HepG2 (cell line): ENCODE results near the gene AHCY.

Experiments used
- ATF3 ChIP-seq: sonication (generic); formaldehyde crosslinking; IDR thresholded peaks from 2 replicates; pipeline ENCODE4 v1.4.0; 2020; ENCODE audit warnings: missing genetic modification reagents
- CBFB ChIP-seq: sonication (generic); formaldehyde crosslinking; IDR thresholded peaks from 2 replicates; pipeline ENCODE4 v1.4.0; 2020; ENCODE audit warnings: missing genetic modification reagents
- CTCF ChIP-seq: sonication (generic); formaldehyde crosslinking; IDR thresholded peaks from 2 replicates; pipeline ENCODE4 v1.5.0; 2020; ENCODE audit warnings: mild to moderate bottlenecking, missing genetic modification reagents, moderate library complexity
- FOXP1 ChIP-seq, 2 experiments: fragments of 450-650 bp in 1 of 2; IDR thresholded peaks; 2 replicates each; pipeline ENCODE4 v1.6.1; 2017 to 2018; ENCODE audit warnings: antibody characterized with exemption in 1 of 2
- GABPA ChIP-seq, 2 experiments: IDR thresholded peaks; 2 replicates each; pipeline ENCODE4 v1.6.1; 2011 to 2016; ENCODE audit warnings: low read depth in 2 of 2, low read length in 1 of 2, missing biosample characterization in 1 of 2, missing genetic modification characterization in 1 of 2
- HCFC1 ChIP-seq: fragments of 150-350 bp; IDR thresholded peaks from 2 replicates; pipeline ENCODE4 v1.6.1; 2014; ENCODE audit warnings: low read depth, low read length
- JUN ChIP-seq: sonication (generic); formaldehyde crosslinking; IDR thresholded peaks from 2 replicates; pipeline ENCODE4 v1.4.0; 2020; ENCODE audit warnings: mild to moderate bottlenecking, missing genetic modification reagents
- JUNB ChIP-seq: sonication (generic); formaldehyde crosslinking; IDR thresholded peaks from 2 replicates; pipeline ENCODE4 v1.8.0; 2022; ENCODE audit warnings: missing genetic modification reagents, mild to moderate bottlenecking, borderline replicate concordance
- KDM5A ChIP-seq: fragments of 200-600 bp; sonication (generic); IDR thresholded peaks from 2 replicates; pipeline ENCODE4 v1.7.0; 2018; ENCODE audit warnings: antibody characterized with exemption, mild to moderate bottlenecking, low read length, borderline replicate concordance
- MED8 ChIP-seq: sonication (generic); formaldehyde crosslinking; IDR thresholded peaks from 2 replicates; pipeline ENCODE4 v1.8.1; 2023; ENCODE audit warnings: mild to moderate bottlenecking, missing genetic modification reagents; ENCODE audit not compliant: insufficient replicate concordance
- POLR2AphosphoS2 ChIP-seq: IDR thresholded peaks from 2 replicates; pipeline ENCODE4 v1.6.1; 2011; ENCODE audit warnings: low read depth, low read length, improper control_type of control experiment
- PTBP1 ChIP-seq: fragments of 200-400 bp; formaldehyde crosslinking; IDR thresholded peaks from 2 replicates; pipeline ENCODE4 v1.6.1; 2018; ENCODE audit warnings: low read length, low read depth; ENCODE audit not compliant: poor library complexity, severe bottlenecking
- THYN1 ChIP-seq: sonication (generic); formaldehyde crosslinking; IDR thresholded peaks from 2 replicates; pipeline ENCODE4 v1.8.1; 2023; ENCODE audit warnings: low read depth, mild to moderate bottlenecking, moderate library complexity, missing genetic modification reagents, borderline replicate concordance
- ZBTB33 ChIP-seq: sonication (generic); formaldehyde crosslinking; IDR thresholded peaks from 2 replicates; pipeline ENCODE4 v1.4.0; 2020; ENCODE audit warnings: missing genetic modification reagents

GRCh38 chr20:34347571-34347970, 44.4 kb upstream of the AHCY start:
- TF ChIP-seq JUNB (CRISPR knock-in tag) (no peak), ATF3 (CRISPR knock-in tag) (no peak), JUN (CRISPR knock-in tag) (no peak), KDM5A (no peak), CBFB (CRISPR knock-in tag) (no peak), HCFC1 (no peak), POLR2AphosphoS2 (no peak), FOXP1 (IDR thresholded peaks at IDR 0.05) (no peak), FOXP1 (CRISPR knock-in tag; IDR thresholded peaks at IDR 0.05) (no peak), PTBP1 (no peak), CTCF (no peak), GABPA (IDR thresholded peaks at IDR 0.05; ENCODE audit: low read depth, low read length) (no peak), GABPA (CRISPR knock-in tag; IDR thresholded peaks at IDR 0.05; ENCODE audit: low read depth) (no peak), THYN1 (CRISPR knock-in tag) (no peak), ZBTB33 (CRISPR knock-in tag) (no peak), MED8 (no peak)
